Activated CD4-positive, CD25-positive, alpha-beta regulatory T cell treated with anti-CD3 and anti-CD28 coated beads, Interleukin-2, amount 50 U/mL, for 24 hours (primary cell): Measurements from ENCODE around the gene CBX4.

Source experiments
- ATAC-seq, 2 donors: fragments of 150-1000 bp; cut with Tn5 transposase; one replicate each; pipeline ENCODE4 v1.10.0; 2021; ENCODE audit warnings: mild to moderate bottlenecking in 1 of 2, moderate library complexity in 1 of 2

CBX4 gene

GRCh38 chr17:79785900-79786810 lies 53.1 kb downstream of the CBX4 start:
- no peak for ATAC-seq

- ATAC-seq: no peak
Measured at GRCh38 chr17:79785017-79785899, 54.0 kb downstream of the CBX4 start.

- ATAC-seq: no peak
Measured at GRCh38 chr17:79784353-79785016, 54.8 kb downstream of the CBX4 start.

DNA sequence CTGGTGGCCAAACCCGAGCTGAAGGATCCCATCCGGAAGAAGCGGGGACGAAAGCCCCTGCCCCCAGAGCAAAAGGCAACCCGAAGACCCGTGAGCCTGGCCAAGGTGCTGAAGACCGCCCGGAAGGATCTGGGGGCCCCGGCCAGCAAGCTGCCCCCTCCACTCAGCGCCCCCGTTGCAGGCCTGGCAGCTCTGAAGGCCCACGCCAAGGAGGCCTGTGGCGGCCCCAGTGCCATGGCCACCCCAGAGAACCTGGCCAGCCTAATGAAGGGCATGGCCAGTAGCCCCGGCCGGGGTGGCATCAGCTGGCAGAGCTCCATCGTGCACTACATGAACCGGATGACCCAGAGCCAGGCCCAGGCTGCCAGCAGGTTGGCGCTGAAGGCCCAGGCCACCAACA lies 55.3 kb downstream of the CBX4 start:
- ATAC-seq: no peak
